Spleen (tissue), 11 donors: Measurements from ENCODE around the gene SORCS1. TPM values are rescaled to one million over a fixed set of nuclear protein-coding genes. Genes with fewer than 3 reads are reported as not detected.

ENCODE experiments used
- DNase-seq: peaks from one replicate; pipeline ENCODE4 v3.0.0-alpha.2; 2020
- H3K27ac ChIP-seq, 8 donors: fragments of 200-600 bp; sonication (generic) in 7 of 8; 1 replicate in 4 of 8; 2 replicates in 4 of 8; pipeline versions ENCODE4 v1.5.0 to v1.8.0; 2016 to 2021; ENCODE audit warnings: inconsistent platforms in 4 of 8, mild to moderate bottlenecking in 4 of 8, moderate library complexity in 1 of 8
- H3K27me3 ChIP-seq, 7 donors: fragments of 200-600 bp; sonication (generic) in 6 of 7; replicated peaks in 1 of 7; 1 replicate in 4 of 7; 2 replicates in 3 of 7; pipeline versions ENCODE4 v1.5.0 to v1.8.0; 2016 to 2021; ENCODE audit warnings: inconsistent platforms in 3 of 7, mild to moderate bottlenecking in 1 of 7
- H3K36me3 ChIP-seq, 6 donors: fragments of 200-600 bp; sonication (generic) in 5 of 6; 1 replicate in 4 of 6; 2 replicates in 2 of 6; pipeline versions ENCODE4 v1.5.0 to v1.8.0; 2016 to 2021; ENCODE audit warnings: inconsistent platforms in 2 of 6
- H3K4me1 ChIP-seq, 6 donors: fragments of 200-600 bp; sonication (generic) in 5 of 6; 1 replicate in 3 of 6; 2 replicates in 3 of 6; pipeline versions ENCODE4 v1.5.0 to v1.8.0; 2016 to 2021; ENCODE audit warnings: inconsistent platforms in 3 of 6
- H3K4me3 ChIP-seq, 8 donors: fragments of 200-600 bp; sonication (generic) in 7 of 8; 1 replicate in 4 of 8; 2 replicates in 4 of 8; pipeline versions ENCODE4 v1.5.0 to v1.8.0; 2016 to 2021; ENCODE audit warnings: inconsistent platforms in 4 of 8, mild to moderate bottlenecking in 4 of 8, moderate library complexity in 2 of 8
- H3K9me3 ChIP-seq, 8 donors: fragments of 200-600 bp; sonication (generic) in 7 of 8; 1 replicate in 4 of 8; 2 replicates in 4 of 8; pipeline versions ENCODE4 v1.5.0 to v1.8.0; 2016 to 2021; ENCODE audit warnings: inconsistent platforms in 4 of 8
- POLR2A ChIP-seq, 3 donors: fragments of 450-650 bp; IDR thresholded peaks; one replicate each; pipeline ENCODE4 v1.5.1; 2017; ENCODE audit warnings: antibody characterized with exemption in 3 of 3, mild to moderate bottlenecking in 1 of 3
- POLR2AphosphoS5 ChIP-seq, 3 donors: sonication (generic); formaldehyde crosslinking; IDR thresholded peaks; one replicate each; pipeline ENCODE4 v1.5.1; 2017; ENCODE audit warnings: antibody characterized with exemption in 3 of 3
- WGBS, 5 donors: extraction: QIAGEN DNeasy Blood & Tissue Kit in 3 of 5; methylation state at CpG; one replicate each; pipeline versions ENCODE4 v1.1.5 to v1.1.7; 2013 to 2018; 5-methylcytosine and 5-hydroxymethylcytosine counted together
- intact Hi-C: fragments of 100-400 bp; cut with DNase I; formaldehyde crosslinking; loops from one replicate; pipeline ENCODE4 v1.15.0; 2023; ENCODE audit warnings: low total_unique reads
- polyA plus RNA-seq, 3 donors: library from polyadenylated mRNA; stranded (reverse); fragments of 200-250 nt; gene quantifications; one replicate each; pipeline ENCODE4 v1.2.1, GENCODE V29; 2013
- total RNA-seq, 7 donors: library from RNA; depleted of rRNA in 3 of 7; stranded (reverse); fragments of >200 nt in 3 of 7; fragmentation: NEBNext Ultra II Directional in 4 of 7; extraction: Animal tissue kit (Norgen Biotek cat#: 25700) in 4 of 7; gene quantifications; one replicate each; pipeline versions ENCODE4 v1.1.0 to v1.2.1, GENCODE V29; 2016 to 2021
- TF ChIP-seq, protein P1 (sequence below), 11 experiments: fragments of 200-600 bp in 7 of 11; fragments of 450-650 bp in 4 of 11; sonication (generic) in 4 of 11; IDR thresholded peaks in 8 of 11; conservative IDR thresholded peaks in 3 of 11; 1 replicate in 7 of 11; 2 replicates in 4 of 11; pipeline versions ENCODE4 v1.4.0 to v1.8.0; 2016 to 2021; ENCODE audit warnings: antibody characterized with exemption in 11 of 11, inconsistent platforms in 4 of 11, mild to moderate bottlenecking in 1 of 11
- donor health status: healthy with polysubstance abuse.
- donor health status: DM: no; HTN: no; CAD: no; lungs with moderate emphysema.
- donor health status: DM: no; HTN: no; CAD: no.
- donor health status: Bipolar disorder and iron deficiency.
- donor health status: healthy.
- donor health status: DM: no; HTN: no; CAD: no.
- donor health status: DM: yes; HTN: yes; CAD: no.

Gene SORCS1
- total and polyA plus RNA-seq, 10 donors, result 0.67 to 2.7 (median 1.6) TPM

GRCh38 chr10:106625751-106626150 lies 538.8 kb downstream of the SORCS1 start:
- no peak overlapping the region for H3K27ac ChIP-seq
- TF ChIP-seq POLR2AphosphoS5 (IDR thresholded peaks at IDR 0.05) (no peak), POLR2A (IDR thresholded peaks at IDR 0.05) (no peak)
- TF ChIP-seq, protein P1, sequence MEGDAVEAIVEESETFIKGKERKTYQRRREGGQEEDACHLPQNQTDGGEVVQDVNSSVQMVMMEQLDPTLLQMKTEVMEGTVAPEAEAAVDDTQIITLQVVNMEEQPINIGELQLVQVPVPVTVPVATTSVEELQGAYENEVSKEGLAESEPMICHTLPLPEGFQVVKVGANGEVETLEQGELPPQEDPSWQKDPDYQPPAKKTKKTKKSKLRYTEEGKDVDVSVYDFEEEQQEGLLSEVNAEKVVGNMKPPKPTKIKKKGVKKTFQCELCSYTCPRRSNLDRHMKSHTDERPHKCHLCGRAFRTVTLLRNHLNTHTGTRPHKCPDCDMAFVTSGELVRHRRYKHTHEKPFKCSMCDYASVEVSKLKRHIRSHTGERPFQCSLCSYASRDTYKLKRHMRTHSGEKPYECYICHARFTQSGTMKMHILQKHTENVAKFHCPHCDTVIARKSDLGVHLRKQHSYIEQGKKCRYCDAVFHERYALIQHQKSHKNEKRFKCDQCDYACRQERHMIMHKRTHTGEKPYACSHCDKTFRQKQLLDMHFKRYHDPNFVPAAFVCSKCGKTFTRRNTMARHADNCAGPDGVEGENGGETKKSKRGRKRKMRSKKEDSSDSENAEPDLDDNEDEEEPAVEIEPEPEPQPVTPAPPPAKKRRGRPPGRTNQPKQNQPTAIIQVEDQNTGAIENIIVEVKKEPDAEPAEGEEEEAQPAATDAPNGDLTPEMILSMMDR (IDR thresholded peaks at IDR 0.05 in 8 of 11, conservative IDR thresholded peaks at IDR 0.05 in 3 of 11), result no peak
- H3K36me3 ChIP-seq, result no peaks in the 10 kb centered on the region
- H3K4me1 ChIP-seq, result no peaks in the 10 kb centered on the region
- 67 to 81% (median 75%) methylated on average over 6 of the region's 6 CpGs for WGBS, 5 donors
- H3K9me3 ChIP-seq, result no peaks in the 10 kb centered on the region
- intact Hi-C loops, result no loop called here
- H3K27me3 ChIP-seq, result peaks cover 0 to 8% (median 0%) of the 10 kb centered on the region in 7 donors
- H3K4me3 ChIP-seq, result no peak overlapping the region
- DNase-seq, result no peak

DNA sequence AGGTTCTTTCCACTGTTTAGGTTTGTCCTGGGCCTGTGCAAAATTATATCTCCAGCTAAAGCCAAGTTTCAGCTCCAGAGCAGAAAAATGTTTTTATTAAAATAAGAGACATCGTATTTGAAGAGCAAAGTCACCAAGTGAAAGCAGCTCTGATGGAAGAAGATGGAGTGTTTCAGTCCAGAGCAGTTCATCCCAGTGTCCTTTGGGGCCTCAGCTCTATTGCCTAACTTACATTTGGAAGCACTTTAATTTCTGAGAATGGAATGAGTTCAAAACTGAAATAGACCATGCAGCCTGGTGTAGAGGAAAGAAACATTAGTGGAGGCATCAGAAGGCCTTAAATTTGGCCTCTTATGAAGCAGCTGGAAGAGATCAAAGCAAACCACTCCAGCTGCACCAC lies 545.2 kb downstream of the SORCS1 start:
- no peak overlapping the region for H3K4me3 ChIP-seq
- intact Hi-C loops, result no loop called here
- no peak for TF ChIP-seq POLR2A (IDR thresholded peaks at IDR 0.05)
- TF ChIP-seq POLR2AphosphoS5 (IDR thresholded peaks at IDR 0.05), result no peak
- TF ChIP-seq, protein P1 (IDR thresholded peaks at IDR 0.05 in 8 of 11, conservative IDR thresholded peaks at IDR 0.05 in 3 of 11), result no peak
- H3K27ac ChIP-seq, result no peak overlapping the region
- H3K9me3 ChIP-seq, result no peaks in the 10 kb centered on the region
- H3K4me1 ChIP-seq, result no peaks in the 10 kb centered on the region
- H3K36me3 ChIP-seq, result no peaks in the 10 kb centered on the region
- WGBS, 5 donors, result 74 to 88% (median 82%) methylated on average over 1 of the region's 1 CpG
- H3K27me3 ChIP-seq, result peaks cover 0 to 3% (median 0%) of the 10 kb centered on the region in 7 donors
- no peak for DNase-seq

GRCh38 chr10:106618646-106619045 lies 545.9 kb downstream of the SORCS1 start:
- Histone ChIP-seq H3K27ac (no peak overlapping the region), H3K27me3 (no peaks in the 10 kb centered on the region), H3K9me3 (no peaks in the 10 kb centered on the region), H3K4me3 (no peak overlapping the region), H3K36me3 (no peaks in the 10 kb centered on the region), H3K4me1 (no peaks in the 10 kb centered on the region)
- 32 to 48% (median 38%) methylated on average over 5 of the region's 5 CpGs for WGBS, 5 donors
- intact Hi-C loops, result no loop called here
- DNase-seq, result no peak
- TF ChIP-seq, protein P1 (IDR thresholded peaks at IDR 0.05 in 8 of 11, conservative IDR thresholded peaks at IDR 0.05 in 3 of 11), result no peak
- no peak for TF ChIP-seq POLR2A (IDR thresholded peaks at IDR 0.05)
- TF ChIP-seq POLR2AphosphoS5 (IDR thresholded peaks at IDR 0.05), result no peak

GRCh38 chr10:106615081-106615480 lies 549.4 kb downstream of the SORCS1 start:
- 7 to 12% (median 9%) methylated on average over 3 of the region's 3 CpGs for WGBS, 5 donors
- TF ChIP-seq, protein P1 (IDR thresholded peaks at IDR 0.05 in 8 of 11, conservative IDR thresholded peaks at IDR 0.05 in 3 of 11), result no peak
- no peak for TF ChIP-seq POLR2AphosphoS5 (IDR thresholded peaks at IDR 0.05)
- no peak for TF ChIP-seq POLR2A (IDR thresholded peaks at IDR 0.05)
- Histone ChIP-seq H3K9me3 (no peaks in the 10 kb centered on the region), H3K27ac (no peak overlapping the region), H3K4me3 (no peak overlapping the region), H3K4me1 (no peaks in the 10 kb centered on the region), H3K36me3 (no peaks in the 10 kb centered on the region), H3K27me3 (no peaks in the 10 kb centered on the region)
- DNase-seq, result no peak
- intact Hi-C loops, result no loop called here
